ENCODE data around the gene ALDH3B1. TPM values are rescaled to one million over a fixed set of nuclear protein-coding genes. Genes with fewer than 3 reads are reported as not detected.

ALDH3B1 gene
- total RNA-seq, 1 donor, result 20.8 TPM

DNA sequence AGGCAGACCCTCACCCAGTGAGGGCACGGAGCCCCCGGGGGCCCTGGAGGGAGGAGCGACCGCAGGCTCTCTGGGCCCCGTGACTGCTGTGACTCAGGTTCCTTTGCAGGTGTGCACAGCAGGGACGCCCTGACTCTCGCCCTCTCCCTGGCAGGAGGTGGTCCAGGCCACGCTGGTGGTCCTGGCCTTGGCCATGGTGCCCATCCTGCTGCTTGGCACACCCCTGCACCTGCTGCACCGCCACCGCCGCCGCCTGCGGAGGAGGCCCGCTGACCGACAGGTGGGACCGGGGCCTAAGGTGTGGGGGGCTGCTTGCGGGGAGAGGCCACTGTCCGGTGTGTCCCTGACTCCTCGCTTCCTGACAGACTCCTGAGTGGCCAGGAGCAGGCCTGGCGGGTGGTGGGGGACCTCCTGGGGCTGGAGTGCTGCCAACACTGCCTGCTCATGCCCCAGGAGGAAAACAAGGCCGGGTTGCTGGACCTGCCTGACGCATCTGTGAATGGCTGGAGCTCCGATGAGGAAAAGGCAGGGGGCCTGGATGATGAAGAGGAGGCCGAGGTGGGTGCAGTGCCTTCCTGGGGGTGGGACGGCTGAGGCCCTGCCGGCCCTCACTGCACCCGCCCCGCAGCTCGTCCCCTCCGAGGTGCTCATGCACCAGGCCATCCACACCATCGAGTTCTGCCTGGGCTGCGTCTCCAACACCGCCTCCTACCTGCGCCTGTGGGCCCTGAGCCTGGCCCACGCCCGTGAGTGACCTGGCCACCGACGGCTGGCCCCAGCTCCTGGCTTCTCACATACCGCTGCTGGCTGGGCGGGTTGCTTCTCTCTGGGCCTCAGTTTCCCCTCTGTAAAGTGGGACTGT, 39.6 kb downstream of the ALDH3B1 start:
- TF ChIP-seq, protein P1, sequence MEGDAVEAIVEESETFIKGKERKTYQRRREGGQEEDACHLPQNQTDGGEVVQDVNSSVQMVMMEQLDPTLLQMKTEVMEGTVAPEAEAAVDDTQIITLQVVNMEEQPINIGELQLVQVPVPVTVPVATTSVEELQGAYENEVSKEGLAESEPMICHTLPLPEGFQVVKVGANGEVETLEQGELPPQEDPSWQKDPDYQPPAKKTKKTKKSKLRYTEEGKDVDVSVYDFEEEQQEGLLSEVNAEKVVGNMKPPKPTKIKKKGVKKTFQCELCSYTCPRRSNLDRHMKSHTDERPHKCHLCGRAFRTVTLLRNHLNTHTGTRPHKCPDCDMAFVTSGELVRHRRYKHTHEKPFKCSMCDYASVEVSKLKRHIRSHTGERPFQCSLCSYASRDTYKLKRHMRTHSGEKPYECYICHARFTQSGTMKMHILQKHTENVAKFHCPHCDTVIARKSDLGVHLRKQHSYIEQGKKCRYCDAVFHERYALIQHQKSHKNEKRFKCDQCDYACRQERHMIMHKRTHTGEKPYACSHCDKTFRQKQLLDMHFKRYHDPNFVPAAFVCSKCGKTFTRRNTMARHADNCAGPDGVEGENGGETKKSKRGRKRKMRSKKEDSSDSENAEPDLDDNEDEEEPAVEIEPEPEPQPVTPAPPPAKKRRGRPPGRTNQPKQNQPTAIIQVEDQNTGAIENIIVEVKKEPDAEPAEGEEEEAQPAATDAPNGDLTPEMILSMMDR (IDR thresholded peaks at IDR 0.05; ENCODE audit: insufficient read depth, low read length), result no peak
- H3K4me3 ChIP-seq (ENCODE audit: low read depth, low read length), result no peak overlapping the region
- DNase-seq (ENCODE audit: low read depth), result no peak

DNA sequence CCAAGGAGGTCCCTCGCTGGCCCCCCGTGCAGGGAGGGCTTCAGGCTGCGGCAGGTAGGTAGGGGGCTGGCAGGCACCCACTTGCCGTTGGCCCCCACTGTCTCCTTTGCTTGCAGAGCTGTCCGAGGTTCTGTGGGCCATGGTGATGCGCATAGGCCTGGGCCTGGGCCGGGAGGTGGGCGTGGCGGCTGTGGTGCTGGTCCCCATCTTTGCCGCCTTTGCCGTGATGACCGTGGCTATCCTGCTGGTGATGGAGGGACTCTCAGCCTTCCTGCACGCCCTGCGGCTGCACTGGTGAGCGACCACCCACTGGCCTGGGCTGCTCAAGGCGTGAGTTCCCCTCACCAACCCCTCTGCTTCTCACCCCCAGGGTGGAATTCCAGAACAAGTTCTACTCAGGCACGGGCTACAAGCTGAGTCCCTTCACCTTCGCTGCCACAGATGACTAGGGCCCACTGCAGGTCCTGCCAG, 40.3 kb downstream of the ALDH3B1 start:
- no peak for DNase-seq (ENCODE audit: low read depth)
- no peak overlapping the region for H3K4me3 ChIP-seq (ENCODE audit: low read depth, low read length)
- TF ChIP-seq, protein P1 (IDR thresholded peaks at IDR 0.05; ENCODE audit: insufficient read depth, low read length), result no peak

DNA sequence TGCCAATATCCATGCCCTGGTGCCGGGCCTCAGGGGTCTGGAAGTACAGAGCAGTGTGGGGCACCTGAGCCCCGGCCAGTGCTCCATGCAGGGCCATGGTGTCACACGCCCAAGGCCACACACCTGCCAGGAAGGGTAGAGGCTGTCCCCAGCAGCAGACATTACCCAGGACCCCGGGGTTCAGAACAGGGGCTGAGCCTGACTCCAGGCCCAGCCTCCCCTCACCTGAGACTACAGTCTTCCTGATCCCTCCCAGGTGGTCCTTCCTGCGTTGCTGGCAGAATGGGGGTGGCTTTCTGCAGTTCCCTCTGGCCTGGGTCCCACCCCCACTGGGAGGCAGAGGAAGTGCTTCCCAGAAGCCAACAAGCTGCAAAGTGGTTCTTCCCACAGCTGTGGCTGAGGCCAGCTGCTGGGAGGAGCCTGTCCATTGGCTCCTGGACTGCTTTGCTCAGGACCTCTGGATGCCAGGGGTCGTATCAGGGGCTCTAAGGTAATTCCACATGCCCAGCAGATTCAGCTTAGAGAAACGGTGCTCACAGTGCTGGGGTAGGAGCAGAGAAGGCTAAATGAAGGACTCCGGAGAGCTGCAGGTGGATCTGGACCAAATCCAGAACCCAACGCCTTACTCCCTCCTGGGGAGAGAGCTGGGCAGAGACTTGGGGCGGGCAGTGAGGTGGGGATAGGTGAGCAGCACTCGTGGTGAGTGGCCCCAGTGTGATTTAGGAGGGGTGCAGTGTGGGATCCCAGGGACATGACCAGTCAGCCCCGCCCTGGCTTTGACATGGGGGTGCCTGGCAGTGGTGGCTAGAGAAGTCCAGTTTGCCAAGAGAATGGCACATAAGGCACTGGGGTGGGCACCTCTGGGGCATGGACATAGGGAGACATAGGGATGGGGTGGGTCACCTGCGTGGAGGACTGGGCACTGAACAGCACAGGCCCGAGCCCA, 41.3 kb downstream of the ALDH3B1 start:
- TF ChIP-seq, protein P1 (IDR thresholded peaks at IDR 0.05; ENCODE audit: insufficient read depth, low read length), result no peak
- H3K4me3 ChIP-seq (ENCODE audit: low read depth, low read length), result no peak overlapping the region
- no peak for DNase-seq (ENCODE audit: low read depth)

DNA sequence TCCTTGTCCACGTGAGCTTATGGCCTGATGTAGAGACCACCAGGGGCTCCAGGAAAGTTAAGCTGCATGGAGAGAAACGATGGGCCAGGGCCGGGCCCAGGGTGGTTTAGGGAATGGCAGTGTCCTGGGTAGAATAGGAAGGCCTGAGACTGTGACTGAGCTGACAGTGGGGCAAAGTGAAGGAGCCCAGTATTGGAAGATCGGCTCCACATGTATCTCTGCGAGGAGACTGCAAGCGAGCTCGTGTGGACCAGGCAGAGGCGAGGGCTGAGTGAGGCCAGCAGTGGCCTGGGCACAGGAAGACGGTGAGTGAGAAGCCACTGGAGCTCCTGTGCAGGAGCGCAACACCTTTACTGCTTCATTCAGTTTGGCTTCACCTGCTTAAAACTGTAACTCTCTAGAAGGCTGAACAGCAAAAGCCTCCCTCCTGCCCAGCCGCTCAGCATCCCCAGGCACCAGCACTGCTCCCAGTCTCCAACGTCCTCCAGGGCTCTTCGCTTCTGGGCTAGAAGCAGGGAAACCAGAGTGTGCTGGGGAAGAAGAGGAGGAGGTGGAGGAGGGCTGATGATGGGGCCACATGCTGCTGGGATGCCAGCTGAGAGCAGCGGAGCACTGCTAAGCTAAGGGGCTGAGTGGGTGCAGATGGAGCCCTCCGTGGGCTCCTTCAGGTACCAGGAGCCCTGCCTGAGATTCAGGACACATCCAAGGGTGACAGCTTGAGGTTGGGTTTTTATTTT, 42.2 kb downstream of the ALDH3B1 start:
- TF ChIP-seq, protein P1 (IDR thresholded peaks at IDR 0.05; ENCODE audit: insufficient read depth, low read length), result no peak
- DNase-seq (ENCODE audit: low read depth), result no peak

DNA sequence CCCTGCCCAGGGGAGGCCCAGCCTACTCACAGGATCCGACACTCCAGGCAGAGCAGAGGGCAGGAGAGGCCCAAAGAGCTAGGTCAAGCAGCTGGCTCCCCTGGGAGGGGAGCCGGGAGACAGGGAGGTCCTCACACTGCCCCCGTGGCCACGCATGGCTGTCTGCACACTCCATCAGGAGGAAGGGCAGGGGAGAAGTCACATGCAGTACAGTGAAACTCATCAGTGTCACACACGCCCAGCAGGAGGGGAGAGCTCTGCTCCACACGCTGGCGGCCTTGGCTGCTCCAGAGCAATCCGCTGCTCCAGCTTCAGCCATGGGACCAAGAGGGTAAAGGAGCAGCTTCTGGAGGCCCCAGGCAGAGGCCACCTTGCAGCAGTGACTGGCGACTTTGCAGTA, 43.0 kb downstream of the ALDH3B1 start:
- H3K4me3 ChIP-seq (ENCODE audit: low read depth, low read length), result no peak overlapping the region
- no peak for DNase-seq (ENCODE audit: low read depth)
- TF ChIP-seq, protein P1 (IDR thresholded peaks at IDR 0.05; ENCODE audit: insufficient read depth, low read length), result no peak

More for the DNA sequence above, 42.2 kb downstream of the ALDH3B1 start:
- H3K4me3 ChIP-seq (ENCODE audit: low read depth, low read length), result no peak overlapping the region

Measured in fibroblast of the aortic adventitia (primary cell).